GM12865 (cell line): ENCODE results near the gene STRN4.

ENCODE experiments used
- DNase-seq: peaks from one replicate; pipeline ENCODE4 v3.0.0; 2010; ENCODE audit warnings: low read depth
- H3K4me3 ChIP-seq: 2 replicates; pipeline ENCODE4 v1.5.1; 2011; ENCODE audit warnings: mild to moderate bottlenecking, low read depth, low read length, control low read depth
- CTCF ChIP-seq: IDR thresholded peaks from 2 replicates; pipeline ENCODE4 v1.5.1; 2011; ENCODE audit warnings: low read length, control low read depth, low read depth, inconsistent platforms; ENCODE audit not compliant: insufficient read depth; ENCODE audit errors: missing control alignments

The STRN4 gene

GRCh38 chr19:46670813-46671212 is 75.4 kb downstream of the STRN4 start:
- TF ChIP-seq CTCF: no peak
- no peak for DNase-seq

More at GRCh38 chr19:46670813-46671212, 75.4 kb downstream of the STRN4 start:
- H3K4me3 ChIP-seq: no peak overlapping the region
